Measurements from ENCODE around the gene IRX5.

Gene IRX5

GRCh38 chr16:54897930-54898329 is 32.7 kb upstream of the IRX5 start:
- no peaks in the 10 kb centered on the region for H3F3A ChIP-seq (ENCODE audit: control insufficient read depth, insufficient read depth)
- H3K4me3 ChIP-seq (ENCODE audit: low read length) = no peak overlapping the region
- H3K4me1 ChIP-seq (ENCODE audit: control insufficient read depth, low read length) = no peaks in the 10 kb centered on the region
- H3K4me2 ChIP-seq (ENCODE audit: low read length) = no peak overlapping the region
- no peaks in the 10 kb centered on the region for H3K9me2 ChIP-seq (replicated peaks; ENCODE audit: control insufficient read depth, low read length)
- no peaks in the 10 kb centered on the region for H3K79me2 ChIP-seq (ENCODE audit: control insufficient read depth, low read length)
- no peaks in the 10 kb centered on the region for H3K9me3 ChIP-seq (ENCODE audit: control insufficient read depth, insufficient read depth, low read length)
- no peaks in the 10 kb centered on the region for H3K36me3 ChIP-seq (ENCODE audit: control insufficient read depth, low read length)
- no peak for TF ChIP-seq EZH2phosphoT487 (IDR thresholded peaks at IDR 0.05; ENCODE audit: borderline replicate concordance, low read length)
- TF ChIP-seq, protein P1, sequence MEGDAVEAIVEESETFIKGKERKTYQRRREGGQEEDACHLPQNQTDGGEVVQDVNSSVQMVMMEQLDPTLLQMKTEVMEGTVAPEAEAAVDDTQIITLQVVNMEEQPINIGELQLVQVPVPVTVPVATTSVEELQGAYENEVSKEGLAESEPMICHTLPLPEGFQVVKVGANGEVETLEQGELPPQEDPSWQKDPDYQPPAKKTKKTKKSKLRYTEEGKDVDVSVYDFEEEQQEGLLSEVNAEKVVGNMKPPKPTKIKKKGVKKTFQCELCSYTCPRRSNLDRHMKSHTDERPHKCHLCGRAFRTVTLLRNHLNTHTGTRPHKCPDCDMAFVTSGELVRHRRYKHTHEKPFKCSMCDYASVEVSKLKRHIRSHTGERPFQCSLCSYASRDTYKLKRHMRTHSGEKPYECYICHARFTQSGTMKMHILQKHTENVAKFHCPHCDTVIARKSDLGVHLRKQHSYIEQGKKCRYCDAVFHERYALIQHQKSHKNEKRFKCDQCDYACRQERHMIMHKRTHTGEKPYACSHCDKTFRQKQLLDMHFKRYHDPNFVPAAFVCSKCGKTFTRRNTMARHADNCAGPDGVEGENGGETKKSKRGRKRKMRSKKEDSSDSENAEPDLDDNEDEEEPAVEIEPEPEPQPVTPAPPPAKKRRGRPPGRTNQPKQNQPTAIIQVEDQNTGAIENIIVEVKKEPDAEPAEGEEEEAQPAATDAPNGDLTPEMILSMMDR (IDR thresholded peaks at IDR 0.05; ENCODE audit: low read depth, low read length, poor library complexity, severe bottlenecking) = no peak
- H3K27me3 ChIP-seq (ENCODE audit: control insufficient read depth, low read length) = no peaks in the 10 kb centered on the region
- H4K20me1 ChIP-seq (ENCODE audit: control insufficient read depth, insufficient read depth, low read depth, low read length) = no peaks in the 10 kb centered on the region
- H3K27ac ChIP-seq (ENCODE audit: low read depth, low read length) = no peak overlapping the region

GRCh38 chr16:54901606-54902005 is 29.1 kb upstream of the IRX5 start:
- TF ChIP-seq, protein P1 (IDR thresholded peaks at IDR 0.05; ENCODE audit: low read depth, low read length, poor library complexity, severe bottlenecking) = no peak
- no peak for TF ChIP-seq EZH2phosphoT487 (IDR thresholded peaks at IDR 0.05; ENCODE audit: borderline replicate concordance, low read length)
- Histone ChIP-seq H3K27ac (ENCODE audit: low read depth, low read length) (no peak overlapping the region), H3K4me2 (ENCODE audit: low read length) (no peak overlapping the region)

DNA sequence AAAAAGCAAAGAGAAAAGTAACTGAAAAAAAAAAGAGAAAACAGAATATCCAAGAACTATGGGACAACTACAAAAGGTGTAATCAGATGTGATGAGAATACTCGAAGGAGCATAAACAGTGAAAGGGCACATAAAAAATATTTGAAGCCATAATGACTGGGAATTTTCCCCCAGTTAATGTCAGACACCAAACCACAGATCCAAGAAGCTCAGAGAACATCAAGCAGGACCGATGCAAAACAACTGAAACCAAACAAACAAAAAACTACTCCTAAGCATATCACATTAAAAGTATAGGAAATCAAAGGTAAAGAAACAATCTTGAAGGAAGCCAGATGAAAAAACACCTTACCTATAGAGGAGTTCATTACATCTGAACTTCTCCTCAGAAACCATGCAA is 27.6 kb upstream of the IRX5 start:
- no peaks in the 10 kb centered on the region for H3K9me3 ChIP-seq (ENCODE audit: control insufficient read depth, insufficient read depth, low read length)
- TF ChIP-seq, protein P1 (IDR thresholded peaks at IDR 0.05; ENCODE audit: low read depth, low read length, poor library complexity, severe bottlenecking) = no peak
- TF ChIP-seq EZH2phosphoT487 (IDR thresholded peaks at IDR 0.05; ENCODE audit: borderline replicate concordance, low read length) = no peak
- no peaks in the 10 kb centered on the region for H3K36me3 ChIP-seq (ENCODE audit: control insufficient read depth, low read length)
- no peaks in the 10 kb centered on the region for H3K27me3 ChIP-seq (ENCODE audit: control insufficient read depth, low read length)
- H3K4me2 ChIP-seq (ENCODE audit: low read length) = no peak overlapping the region
- no peaks in the 10 kb centered on the region for H3K4me1 ChIP-seq (ENCODE audit: control insufficient read depth, low read length)
- no peak overlapping the region for H3K27ac ChIP-seq (ENCODE audit: low read depth, low read length)
- no peak overlapping the region for H3K4me3 ChIP-seq (ENCODE audit: low read length)
- no peaks in the 10 kb centered on the region for H4K20me1 ChIP-seq (ENCODE audit: control insufficient read depth, insufficient read depth, low read depth, low read length)
- H3K79me2 ChIP-seq (ENCODE audit: control insufficient read depth, low read length) = no peaks in the 10 kb centered on the region
- H3K9me2 ChIP-seq (replicated peaks; ENCODE audit: control insufficient read depth, low read length) = no peaks in the 10 kb centered on the region
- H3F3A ChIP-seq (ENCODE audit: control insufficient read depth, insufficient read depth) = no peaks in the 10 kb centered on the region

More at GRCh38 chr16:54901606-54902005, 29.1 kb upstream of the IRX5 start:
- Histone ChIP-seq H3K79me2 (ENCODE audit: control insufficient read depth, low read length) (no peaks in the 10 kb centered on the region), H3K9me2 (replicated peaks; ENCODE audit: control insufficient read depth, low read length) (no peaks in the 10 kb centered on the region), H4K20me1 (ENCODE audit: control insufficient read depth, insufficient read depth, low read depth, low read length) (no peaks in the 10 kb centered on the region), H3F3A (ENCODE audit: control insufficient read depth, insufficient read depth) (no peaks in the 10 kb centered on the region), H3K27me3 (ENCODE audit: control insufficient read depth, low read length) (no peaks in the 10 kb centered on the region), H3K36me3 (ENCODE audit: control insufficient read depth, low read length) (no peaks in the 10 kb centered on the region), H3K4me3 (ENCODE audit: low read length) (no peak overlapping the region), H3K9me3 (ENCODE audit: control insufficient read depth, insufficient read depth, low read length) (no peaks in the 10 kb centered on the region), H3K4me1 (ENCODE audit: control insufficient read depth, low read length) (no peaks in the 10 kb centered on the region)

DNA sequence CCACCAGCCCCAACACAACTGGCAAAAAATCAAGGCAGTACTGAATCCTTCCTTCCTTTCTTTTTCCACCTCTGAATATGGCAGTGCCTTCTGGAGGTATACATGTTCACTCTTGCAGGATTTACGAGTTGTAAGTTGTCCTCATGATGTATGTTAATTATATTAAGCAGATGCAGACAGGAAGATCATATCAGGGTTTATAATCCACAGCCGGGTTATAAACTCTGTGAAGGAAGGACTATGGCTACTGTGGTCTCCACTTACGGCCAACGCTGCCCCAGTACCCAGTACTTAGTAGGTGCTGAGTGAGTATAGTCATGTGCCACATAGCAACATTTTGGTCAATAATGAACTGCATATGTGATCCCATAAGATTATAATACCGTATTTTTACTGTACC is 19.6 kb upstream of the IRX5 start:
- no peaks in the 10 kb centered on the region for H3K9me3 ChIP-seq (ENCODE audit: control insufficient read depth, insufficient read depth, low read length)
- H3F3A ChIP-seq (ENCODE audit: control insufficient read depth, insufficient read depth) = no peaks in the 10 kb centered on the region
- TF ChIP-seq EZH2phosphoT487 (IDR thresholded peaks at IDR 0.05; ENCODE audit: borderline replicate concordance, low read length) = no peak
- TF ChIP-seq, protein P1 (IDR thresholded peaks at IDR 0.05; ENCODE audit: low read depth, low read length, poor library complexity, severe bottlenecking) = no peak
- no peak overlapping the region for H3K4me3 ChIP-seq (ENCODE audit: low read length)
- no peak overlapping the region for H3K4me2 ChIP-seq (ENCODE audit: low read length)
- no peaks in the 10 kb centered on the region for H3K36me3 ChIP-seq (ENCODE audit: control insufficient read depth, low read length)
- no peaks in the 10 kb centered on the region for H4K20me1 ChIP-seq (ENCODE audit: control insufficient read depth, insufficient read depth, low read depth, low read length)
- no peaks in the 10 kb centered on the region for H3K9me2 ChIP-seq (replicated peaks; ENCODE audit: control insufficient read depth, low read length)
- H3K27ac ChIP-seq (ENCODE audit: low read depth, low read length) = no peak overlapping the region
- H3K79me2 ChIP-seq (ENCODE audit: control insufficient read depth, low read length) = no peaks in the 10 kb centered on the region
- H3K4me1 ChIP-seq (ENCODE audit: control insufficient read depth, low read length) = no peaks in the 10 kb centered on the region
- no peaks in the 10 kb centered on the region for H3K27me3 ChIP-seq (ENCODE audit: control insufficient read depth, low read length)
